Ovary (tissue), 9 donors: ENCODE data around the gene DNAJB1. TPM values are rescaled to one million over a fixed set of nuclear protein-coding genes. Genes with fewer than 3 reads are reported as not detected.

Experiments used
- DNase-seq, 5 donors: peaks; one replicate each; pipeline ENCODE4 v3.0.0-alpha.2; 2019 to 2020
- H3K27ac ChIP-seq, 2 donors: fragments of 200-600 bp; one replicate each; pipeline versions ENCODE4 v1.5.1 to v1.8.0; 2019 to 2022
- H3K27me3 ChIP-seq: fragments of 200-600 bp; one replicate; pipeline ENCODE4 v1.8.0; 2022
- H3K36me3 ChIP-seq: fragments of 200-600 bp; sonication (generic); one replicate; pipeline ENCODE4 v1.5.1; 2019
- H3K4me1 ChIP-seq: one replicate; pipeline ENCODE4 v1.8.1; 2013; ENCODE audit warnings: mild to moderate bottlenecking, moderate library complexity; ENCODE audit not compliant: insufficient read depth
- H3K4me3 ChIP-seq: fragments of 200-600 bp; sonication (generic); one replicate; pipeline ENCODE4 v1.5.1; 2017
- H3K9me3 ChIP-seq, 2 donors: fragments of 200-600 bp in 1 of 2; sonication (generic) in 1 of 2; one replicate each; pipeline versions ENCODE4 v1.5.1 to v1.8.1; 2013 to 2019; ENCODE audit warnings: mild to moderate bottlenecking in 1 of 2, moderate library complexity in 1 of 2
- CTCF ChIP-seq, 3 donors: fragments of 450-650 bp in 2 of 3; fragments of 200-600 bp in 1 of 3; IDR thresholded peaks; one replicate each; pipeline versions ENCODE4 v1.5.1 to v1.8.0; 2016 to 2022; ENCODE audit warnings: antibody characterized with exemption in 3 of 3, mild to moderate bottlenecking in 1 of 3
- EP300 ChIP-seq: sonication (generic); formaldehyde crosslinking; IDR thresholded peaks from one replicate; pipeline ENCODE4 v1.6.1; 2017; ENCODE audit warnings: antibody characterized with exemption
- POLR2A ChIP-seq: fragments of 450-650 bp; IDR thresholded peaks from one replicate; pipeline ENCODE4 v1.6.1; 2017; ENCODE audit warnings: antibody characterized with exemption, mild to moderate bottlenecking, moderate library complexity
- WGBS, 3 donors: extraction: QIAGEN DNeasy Blood & Tissue Kit in 1 of 3; methylation state at CpG; one replicate each; pipeline versions ENCODE4 v1.1.5 to v1.1.7; 2013 to 2017; 5-methylcytosine and 5-hydroxymethylcytosine counted together
- intact Hi-C, 4 donors: fragments of 100-400 bp; cut with DNase I; formaldehyde crosslinking; loops; one replicate each; pipeline versions ENCODE4 v1.11.0 to v1.15.1; 2022 to 2023
- polyA plus RNA-seq, 2 donors: library from polyadenylated mRNA; stranded (reverse); fragments of 200-250 nt in 1 of 2; fragments of 350-450 nt in 1 of 2; fragmentation: Illumina TruSeq in 1 of 2; extraction: RNeasy Lipid Tissue Mini Kit (QIAGEN cat#74804) in 1 of 2; gene quantifications; one replicate each; pipeline ENCODE4 v1.2.3, GENCODE V29; 2013 to 2014
- total RNA-seq, 7 donors: library from RNA; depleted of rRNA in 2 of 7; stranded (reverse); fragments of >200 nt in 2 of 7; fragmentation: NEBNext Ultra II Directional in 3 of 7; extraction: Animal tissue kit (Norgen Biotek cat#: 25700) in 3 of 7; gene quantifications; one replicate each; pipeline versions ENCODE4 v1.1.0 to v1.2.4, GENCODE V29; 2016 to 2023
- donor health status: DM: no; HTN: no; CAD: no; lungs with moderate emphysema.
- donor health status: DM: no; HTN: no; CAD: no.
- donor health status: Bipolar disorder and iron deficiency.
- donor health status: DM: yes; HTN: yes; CAD: no.
- donor health status: DM: no; HTN: no; CAD: no.
- donor health status: DM: yes; HTN: yes; CAD: no.

The DNAJB1 gene
- total and polyA plus RNA-seq, 9 donors, result 52.4 to 151 (median 75.1) TPM

GRCh38 chr19:14561847-14562351, 43.7 kb upstream of the DNAJB1 start:
- 59 to 63% (median 59%) methylated on average over 14 to 22 of the region's 22 CpGs for WGBS, 3 donors

GRCh38 chr19:14561249-14561648, 43.1 kb upstream of the DNAJB1 start:
- Histone ChIP-seq H3K27me3 (no peaks in the 10 kb centered on the region), H3K36me3 (no peaks in the 10 kb centered on the region), H3K9me3 (no peaks in the 10 kb centered on the region), H3K4me1 (peaks cover 4% of the 10 kb centered on the region), H3K27ac (peak overlapping the region in 1 of 2 donors; percentile 11), H3K4me3 (no peak overlapping the region)
- intact Hi-C loops, result no loop called here
- TF ChIP-seq POLR2A, result no peak
- no peak for TF ChIP-seq CTCF (IDR thresholded peaks at IDR 0.05)
- TF ChIP-seq EP300, result no peak
- no peak for DNase-seq
- 70 to 78% (median 76%) methylated on average over 6 to 8 of the region's 8 CpGs for WGBS, 3 donors

More at GRCh38 chr19:14561847-14562351, 43.7 kb upstream of the DNAJB1 start:
- intact Hi-C loops, result no loop called here
- TF ChIP-seq CTCF (IDR thresholded peaks at IDR 0.05) (no peak), EP300 (no peak), POLR2A (no peak)
- Histone ChIP-seq H3K9me3 (no peaks in the 10 kb centered on the region), H3K27ac (peak overlapping the region in 1 of 2 donors; percentile 20), H3K4me3 (no peak overlapping the region), H3K4me1 (no peaks in the 10 kb centered on the region), H3K27me3 (no peaks in the 10 kb centered on the region), H3K36me3 (no peaks in the 10 kb centered on the region)
- DNase-seq, result peak in 1 of 5 donors; percentile 44

- Histone ChIP-seq H3K9me3 (no peaks in the 10 kb centered on the region), H3K4me3 (no peak overlapping the region), H3K4me1 (peaks cover 4% of the 10 kb centered on the region), H3K27me3 (no peaks in the 10 kb centered on the region), H3K27ac (peak overlapping the region in 1 of 2 donors; percentile 30), H3K36me3 (no peaks in the 10 kb centered on the region)
- TF ChIP-seq CTCF (IDR thresholded peaks at IDR 0.05) (no peak), POLR2A (no peak), EP300 (no peak)
- DNase-seq, result no peak
- WGBS, 3 donors, result 82 to 100% (median 83%) methylated on average over 1 to 6 of the region's 6 CpGs
- intact Hi-C loops, result no loop called here
These were observed 42.5 kb upstream of the DNAJB1 start for GRCh38 chr19:14560776-14561108.

GRCh38 chr19:14559916-14560775, 41.9 kb upstream of the DNAJB1 start:
- intact Hi-C loops, result no loop called here

More at GRCh38 chr19:14559916-14560775, 41.9 kb upstream of the DNAJB1 start:
- 75 to 77% (median 76%) methylated on average over 26 to 28 of the region's 28 CpGs for WGBS, 3 donors
- Histone ChIP-seq H3K36me3 (no peaks in the 10 kb centered on the region), H3K4me3 (no peak overlapping the region), H3K4me1 (peaks cover 4% of the 10 kb centered on the region), H3K27me3 (no peaks in the 10 kb centered on the region), H3K9me3 (no peaks in the 10 kb centered on the region), H3K27ac (peak overlapping the region in 1 of 2 donors; percentile 30)
- DNase-seq, result no peak
- TF ChIP-seq EP300 (no peak), POLR2A (no peak), CTCF (IDR thresholded peaks at IDR 0.05) (no peak)
